ENCODE results near the gene CDK15. TPM values are rescaled to one million over a fixed set of nuclear protein-coding genes. Genes with fewer than 3 reads are reported as not detected.

Gene CDK15
- total RNA-seq, 2 experiments from 2014 or later = not detected

DNA sequence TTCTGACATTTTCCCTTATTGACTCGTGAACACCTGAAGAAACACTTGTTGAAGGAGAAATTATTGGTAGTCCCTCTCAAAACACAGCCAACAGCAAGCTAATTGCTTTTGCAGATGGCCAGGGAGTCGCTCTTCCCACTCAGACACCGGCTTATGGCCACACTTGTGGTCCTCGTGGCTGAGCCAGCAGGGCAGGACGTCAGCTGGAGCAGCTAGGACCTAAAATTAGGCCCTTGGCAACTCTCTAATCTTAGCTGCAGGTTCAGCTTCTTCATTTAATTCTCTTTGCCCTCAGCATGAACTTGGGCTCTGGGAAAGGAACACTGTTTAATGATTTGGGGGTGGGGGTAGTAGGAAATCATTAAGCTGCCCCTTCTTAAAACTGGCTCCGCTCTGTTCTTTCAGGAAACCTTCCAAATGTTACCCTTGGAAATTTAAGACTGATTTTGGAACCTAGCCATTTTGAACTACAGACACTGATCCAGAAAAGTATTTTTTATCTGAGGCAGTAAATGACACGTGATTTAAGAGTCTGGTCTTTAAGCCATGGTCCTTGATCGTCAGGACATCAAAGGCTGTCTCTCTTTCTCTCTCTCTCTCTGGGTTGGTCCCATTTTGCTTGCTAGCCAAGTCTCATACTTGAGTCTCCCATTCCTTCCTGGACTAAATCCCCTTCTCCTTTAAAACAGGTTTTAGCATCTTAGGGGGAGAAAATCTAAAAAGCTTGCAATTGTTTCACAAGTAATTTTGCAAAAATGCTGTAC, 77.5 kb downstream of the CDK15 start:
- ChIA-PET POLR2A (no interaction called here), CTCF (no interaction called here)
- Mint-ChIP-seq H3K4me1 (ENCODE audit: low read depth) (peaks cover 8% of the 10 kb centered on the region), H3K36me3 (no peaks in the 10 kb centered on the region), H3K9me3 (no peaks in the 10 kb centered on the region), H3K27ac (no peak overlapping the region), H3K4me3 (no peak overlapping the region), H3K27me3 (peaks cover 42% of the 10 kb centered on the region)
- DNase-seq = no peak
- intact Hi-C loops (cut with micrococcal nuclease) = no loop called here

DNA sequence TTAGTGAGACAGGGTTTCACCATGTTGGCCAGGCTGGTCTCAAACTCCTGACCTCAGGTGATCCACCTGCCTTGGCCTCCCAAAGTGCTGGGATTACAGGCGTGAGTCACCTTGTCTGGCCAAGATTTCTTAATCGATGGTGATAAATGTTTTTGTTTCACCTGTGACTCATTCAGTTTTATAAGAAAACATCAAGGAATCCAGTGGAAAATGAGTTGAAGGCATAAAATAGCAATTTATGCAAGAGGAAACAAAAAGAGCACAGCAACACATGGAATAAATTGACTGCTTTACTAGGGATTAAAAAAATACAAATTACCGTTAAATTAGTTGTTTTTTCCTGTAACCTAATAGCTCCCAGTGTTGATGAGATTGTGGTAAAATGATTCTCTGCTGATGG, 80.2 kb downstream of the CDK15 start:
- no peak for DNase-seq
- Mint-ChIP-seq H3K27me3 (peaks cover 39% of the 10 kb centered on the region), H3K36me3 (no peaks in the 10 kb centered on the region), H3K4me3 (no peak overlapping the region), H3K27ac (no peak overlapping the region), H3K4me1 (ENCODE audit: low read depth) (peaks cover 8% of the 10 kb centered on the region), H3K9me3 (no peaks in the 10 kb centered on the region)
- intact Hi-C loops (cut with micrococcal nuclease) = no loop called here
- ChIA-PET CTCF (no interaction called here), POLR2A (no interaction called here)

DNA sequence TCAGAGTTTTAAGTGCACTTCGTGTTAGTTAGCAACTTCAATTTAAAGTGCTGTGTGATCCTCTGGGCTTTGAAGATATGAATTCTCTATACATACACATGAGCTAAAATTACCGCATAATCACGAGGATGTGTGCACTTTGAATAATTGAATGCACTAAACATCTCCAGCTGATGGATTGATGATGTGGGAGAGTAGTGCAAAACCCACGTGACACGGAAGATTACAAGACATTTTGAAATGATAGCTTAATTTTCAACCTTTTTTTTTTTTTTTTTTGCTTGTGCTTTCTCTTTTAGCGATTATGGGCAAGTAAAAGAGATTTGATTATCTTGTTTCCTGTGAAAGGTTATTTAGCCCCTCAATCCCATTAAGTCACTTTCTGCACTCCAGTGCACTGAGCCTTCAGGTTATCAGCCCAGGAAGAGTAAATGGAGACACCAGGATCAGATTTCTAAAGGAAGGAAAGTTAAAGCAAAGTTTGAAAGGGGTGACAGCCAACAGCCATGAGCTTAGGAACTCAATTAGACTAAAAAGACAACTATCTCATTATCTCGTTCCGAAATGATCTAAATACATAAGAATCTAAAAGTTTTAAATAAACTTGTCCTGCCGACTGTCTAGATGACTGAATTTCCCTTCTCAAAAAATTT, 81.6 kb downstream of the CDK15 start:
- intact Hi-C loops (cut with micrococcal nuclease) = no loop called here
- H3K27me3 Mint-ChIP-seq = peaks cover 29% of the 10 kb centered on the region
- POLR2A ChIA-PET = interaction anchor here (0.7 kb wide), 1 partner anchor 466 kb away, joined by 3 read pairs; no protein-coding TSS in a partner anchor
- H3K36me3 Mint-ChIP-seq = no peaks in the 10 kb centered on the region
- H3K4me3 Mint-ChIP-seq = no peak overlapping the region
- CTCF ChIA-PET = interaction anchor here (2.0 kb wide), 1 partner anchor 208 kb away, joined by 4 read pairs; no protein-coding TSS in a partner anchor
- DNase-seq = no peak
- no peak overlapping the region for H3K27ac Mint-ChIP-seq
- H3K4me1 Mint-ChIP-seq (ENCODE audit: low read depth) = no peaks in the 10 kb centered on the region
- no peaks in the 10 kb centered on the region for H3K9me3 Mint-ChIP-seq

DNA sequence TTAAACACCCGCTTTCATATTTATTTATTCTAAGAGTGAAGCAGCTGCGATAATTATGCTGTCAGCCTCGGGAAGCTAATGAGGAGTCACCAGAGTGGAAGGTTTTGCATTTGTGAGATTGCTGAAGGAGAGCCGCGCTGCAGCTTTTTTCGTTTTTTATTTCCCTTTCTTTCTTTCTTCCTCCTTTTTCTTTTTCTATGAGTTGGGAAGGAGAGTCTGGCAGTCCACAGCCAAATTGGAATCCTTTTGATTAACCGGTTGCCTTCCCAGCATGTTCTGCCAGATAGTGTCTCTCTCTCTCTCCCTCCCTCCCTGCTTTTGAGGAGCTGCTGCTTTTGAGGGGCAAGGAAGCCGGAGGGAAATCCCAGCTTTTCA, 82.1 kb downstream of the CDK15 start:
- DNase-seq = no peak
- POLR2A ChIA-PET = no interaction called here
- H3K4me3 Mint-ChIP-seq = no peak overlapping the region
- H3K27ac Mint-ChIP-seq = no peak overlapping the region
- CTCF ChIA-PET = interaction anchor here (2.0 kb wide), 1 partner anchor 208 kb away, joined by 4 read pairs; no protein-coding TSS in a partner anchor
- H3K9me3 Mint-ChIP-seq = no peaks in the 10 kb centered on the region
- H3K36me3 Mint-ChIP-seq = no peaks in the 10 kb centered on the region
- no peaks in the 10 kb centered on the region for H3K4me1 Mint-ChIP-seq (ENCODE audit: low read depth)
- H3K27me3 Mint-ChIP-seq = peaks cover 29% of the 10 kb centered on the region
- intact Hi-C loops (cut with micrococcal nuclease) = no loop called here

DNA sequence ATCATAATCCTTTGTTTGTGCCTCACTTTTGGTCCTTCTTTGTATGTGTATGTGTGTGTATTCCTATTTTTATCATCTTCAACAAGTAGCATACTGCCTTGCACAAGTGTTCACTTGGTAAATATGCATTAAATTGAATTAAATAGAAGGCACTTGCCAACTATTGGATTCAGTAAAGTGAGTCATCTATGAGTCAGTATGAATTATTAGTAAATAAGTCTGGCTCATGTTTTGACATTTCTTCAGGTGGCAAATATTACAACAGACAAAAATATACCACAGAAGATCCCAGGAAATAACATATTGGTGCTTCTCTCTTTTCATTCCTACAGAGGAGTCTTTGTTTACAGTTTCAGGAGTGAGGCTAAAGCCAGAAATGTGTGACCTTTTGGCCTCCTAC, 84.1 kb downstream of the CDK15 start:
- intact Hi-C loops (cut with micrococcal nuclease) = no loop called here
- Mint-ChIP-seq H3K4me1 (ENCODE audit: low read depth) (no peaks in the 10 kb centered on the region), H3K9me3 (no peaks in the 10 kb centered on the region), H3K4me3 (no peak overlapping the region), H3K27me3 (peaks cover 29% of the 10 kb centered on the region), H3K27ac (no peak overlapping the region), H3K36me3 (no peaks in the 10 kb centered on the region)
- ChIA-PET CTCF (no interaction called here), POLR2A (no interaction called here)
- no peak for DNase-seq

DNA sequence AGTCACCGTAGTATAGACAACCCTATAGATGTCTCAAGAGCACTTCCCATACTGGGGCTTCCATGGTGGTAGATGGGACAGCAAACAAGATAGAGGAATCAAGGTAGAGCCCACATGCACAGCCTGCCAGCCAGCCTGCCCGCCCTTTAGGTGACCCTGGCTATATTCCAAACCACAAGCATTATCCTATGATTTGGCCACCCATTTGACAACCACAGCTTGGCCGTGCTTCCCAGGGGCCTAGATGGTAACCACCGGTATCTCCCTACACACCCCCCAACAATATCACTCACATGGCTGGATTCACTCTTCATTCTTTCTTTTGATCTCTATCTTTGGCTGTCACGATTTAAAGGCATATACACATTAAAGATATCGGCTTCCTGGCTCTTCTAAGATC, 85.3 kb downstream of the CDK15 start:
- POLR2A ChIA-PET = no interaction called here

DNA sequence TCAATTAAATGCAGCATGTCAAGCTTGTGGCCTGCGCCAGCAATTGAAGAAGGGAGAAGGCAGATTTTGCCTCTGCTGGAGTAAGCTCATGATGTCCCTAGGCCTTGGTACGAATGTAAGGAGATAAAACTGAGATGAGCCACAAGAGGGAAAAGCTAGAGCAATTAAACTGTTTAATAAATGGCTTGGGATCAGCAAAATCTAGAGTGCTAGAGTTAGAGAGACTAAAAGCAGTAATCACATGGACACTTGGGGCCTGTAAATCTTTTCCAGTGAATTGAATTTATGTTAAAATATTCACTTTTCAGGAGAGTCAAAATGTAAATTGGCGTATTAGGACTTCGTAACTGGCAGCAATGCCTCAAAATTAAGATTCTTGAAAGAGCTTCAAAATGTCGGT, 86.2 kb downstream of the CDK15 start:
- Mint-ChIP-seq H3K4me3 (no peak overlapping the region), H3K27ac (no peak overlapping the region), H3K27me3 (peaks cover 26% of the 10 kb centered on the region), H3K9me3 (no peaks in the 10 kb centered on the region), H3K4me1 (ENCODE audit: low read depth) (no peaks in the 10 kb centered on the region), H3K36me3 (no peaks in the 10 kb centered on the region)
- no peak for DNase-seq
- intact Hi-C loops (cut with micrococcal nuclease) = no loop called here
- ChIA-PET CTCF (interaction anchor here (1.1 to 1.4 kb wide), 2 partner anchors 11 to 32 kb away, joined by 4 to 5 read pairs; no protein-coding TSS in a partner anchor), POLR2A (no interaction called here)

More for the DNA sequence above, 85.3 kb downstream of the CDK15 start:
- intact Hi-C loops (cut with micrococcal nuclease) = no loop called here
- Mint-ChIP-seq H3K4me3 (no peak overlapping the region), H3K36me3 (no peaks in the 10 kb centered on the region), H3K27ac (no peak overlapping the region), H3K27me3 (peaks cover 27% of the 10 kb centered on the region), H3K4me1 (ENCODE audit: low read depth) (no peaks in the 10 kb centered on the region), H3K9me3 (no peaks in the 10 kb centered on the region)
- CTCF ChIA-PET = no interaction called here
- no peak for DNase-seq

DNA sequence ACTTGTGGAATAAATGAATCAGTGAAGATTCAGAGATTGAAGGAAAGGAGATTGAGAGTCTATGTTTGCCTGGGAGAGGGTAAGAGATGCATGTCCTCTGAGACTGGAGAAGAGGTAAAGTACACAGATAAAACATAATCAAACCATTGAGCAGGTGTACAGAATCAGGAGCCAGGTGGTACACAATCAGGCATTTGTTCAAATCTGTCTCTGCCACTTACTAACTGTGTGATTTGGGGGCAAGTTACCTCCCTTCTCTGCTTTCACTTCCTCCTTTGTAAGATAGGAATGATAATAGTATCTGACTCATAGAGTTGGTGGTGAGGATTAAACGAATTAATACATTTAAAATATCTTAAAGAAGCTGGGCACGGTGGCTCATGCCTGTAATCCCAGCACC, 94.0 kb downstream of the CDK15 start:
- intact Hi-C loops (cut with micrococcal nuclease) = no loop called here
- CTCF ChIA-PET = no interaction called here
- peaks cover 21% of the 10 kb centered on the region for H3K27me3 Mint-ChIP-seq
- H3K4me1 Mint-ChIP-seq (ENCODE audit: low read depth) = peaks cover 5% of the 10 kb centered on the region
- no peak for DNase-seq
- no peaks in the 10 kb centered on the region for H3K36me3 Mint-ChIP-seq
- H3K4me3 Mint-ChIP-seq = no peak overlapping the region
- POLR2A ChIA-PET = no interaction called here
- H3K27ac Mint-ChIP-seq = no peak overlapping the region
- H3K9me3 Mint-ChIP-seq = no peaks in the 10 kb centered on the region

DNA sequence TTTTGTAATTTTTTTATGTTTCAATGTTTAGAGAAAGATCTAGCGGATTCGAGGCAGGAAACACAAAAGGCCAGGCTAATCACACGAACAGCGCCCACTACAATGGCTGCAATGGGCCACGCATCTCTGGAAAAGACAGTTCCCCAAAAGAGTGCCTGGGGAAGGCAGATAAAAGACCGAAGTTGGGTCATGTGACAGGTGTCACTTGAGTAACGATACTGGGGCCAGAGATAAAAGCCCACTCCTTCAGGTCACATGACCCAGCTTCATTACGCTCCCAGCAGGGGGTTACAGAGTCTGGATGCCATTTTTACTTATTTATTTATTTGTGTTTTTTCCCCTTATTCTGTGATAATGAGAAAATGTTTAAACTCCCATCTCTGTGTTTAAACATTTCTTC, 95.4 kb downstream of the CDK15 start:
- no peak overlapping the region for H3K27ac Mint-ChIP-seq
- intact Hi-C loops (cut with micrococcal nuclease) = no loop called here
- ChIA-PET POLR2A (no interaction called here), CTCF (no interaction called here)
- H3K4me3 Mint-ChIP-seq = peak overlapping the region; percentile 45
- H3K36me3 Mint-ChIP-seq = no peaks in the 10 kb centered on the region
- DNase-seq = no peak
- H3K9me3 Mint-ChIP-seq = no peaks in the 10 kb centered on the region
- H3K4me1 Mint-ChIP-seq (ENCODE audit: low read depth) = peaks cover 5% of the 10 kb centered on the region
- peaks cover 27% of the 10 kb centered on the region for H3K27me3 Mint-ChIP-seq

DNA sequence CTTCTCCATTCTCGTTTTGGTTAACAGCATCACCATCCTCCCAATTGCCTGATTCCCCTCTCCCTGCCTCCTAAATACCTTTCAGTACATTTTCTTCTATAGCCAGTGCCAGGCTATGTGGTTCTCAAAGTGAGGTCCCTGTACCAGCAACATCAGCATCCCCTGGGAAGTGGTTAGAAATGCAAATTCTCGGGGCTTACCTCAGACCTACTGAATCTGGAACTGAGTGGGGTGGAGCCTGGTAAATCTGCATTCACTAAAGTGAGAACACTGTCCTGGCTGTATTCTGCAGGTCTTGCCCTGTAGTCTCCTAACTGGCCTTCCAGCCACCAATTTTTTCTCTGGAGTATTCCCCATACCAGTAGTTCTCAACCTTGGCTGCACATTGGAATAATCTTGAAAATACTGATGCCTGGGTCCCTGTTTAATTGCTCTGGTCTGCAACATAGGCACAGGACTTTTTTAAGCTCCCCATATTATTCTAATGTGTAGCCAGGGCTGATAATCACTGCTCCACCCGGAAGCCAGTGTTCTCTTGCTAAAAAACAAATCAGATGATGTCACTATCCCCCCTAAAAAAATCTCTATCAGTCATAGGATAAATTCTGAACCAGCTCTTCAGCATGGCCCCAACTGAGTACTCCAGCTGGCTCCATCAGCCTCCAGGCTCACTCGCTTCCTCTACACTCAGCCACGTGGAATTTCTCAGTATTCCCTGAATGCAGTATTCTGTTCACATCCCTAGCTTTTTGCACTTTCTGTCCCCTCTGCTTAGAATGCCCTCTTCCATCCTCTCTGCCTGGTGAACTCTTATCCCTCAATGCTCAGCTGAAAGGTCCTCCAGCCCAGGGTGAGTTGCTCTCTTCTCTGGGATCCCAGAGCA, 98.4 kb downstream of the CDK15 start:
- H3K36me3 Mint-ChIP-seq = no peaks in the 10 kb centered on the region
- H3K4me1 Mint-ChIP-seq (ENCODE audit: low read depth) = peaks cover 8% of the 10 kb centered on the region
- H3K9me3 Mint-ChIP-seq = no peaks in the 10 kb centered on the region
- no peak for DNase-seq
- no peak overlapping the region for H3K27ac Mint-ChIP-seq
- peaks cover 17% of the 10 kb centered on the region for H3K27me3 Mint-ChIP-seq
- CTCF ChIA-PET = interaction anchor here (0.6 kb wide), 1 partner anchor 387 kb away, joined by 3 read pairs; no protein-coding TSS in a partner anchor
- H3K4me3 Mint-ChIP-seq = no peak overlapping the region
- intact Hi-C loops (cut with micrococcal nuclease) = no loop called here
- POLR2A ChIA-PET = no interaction called here

DNA sequence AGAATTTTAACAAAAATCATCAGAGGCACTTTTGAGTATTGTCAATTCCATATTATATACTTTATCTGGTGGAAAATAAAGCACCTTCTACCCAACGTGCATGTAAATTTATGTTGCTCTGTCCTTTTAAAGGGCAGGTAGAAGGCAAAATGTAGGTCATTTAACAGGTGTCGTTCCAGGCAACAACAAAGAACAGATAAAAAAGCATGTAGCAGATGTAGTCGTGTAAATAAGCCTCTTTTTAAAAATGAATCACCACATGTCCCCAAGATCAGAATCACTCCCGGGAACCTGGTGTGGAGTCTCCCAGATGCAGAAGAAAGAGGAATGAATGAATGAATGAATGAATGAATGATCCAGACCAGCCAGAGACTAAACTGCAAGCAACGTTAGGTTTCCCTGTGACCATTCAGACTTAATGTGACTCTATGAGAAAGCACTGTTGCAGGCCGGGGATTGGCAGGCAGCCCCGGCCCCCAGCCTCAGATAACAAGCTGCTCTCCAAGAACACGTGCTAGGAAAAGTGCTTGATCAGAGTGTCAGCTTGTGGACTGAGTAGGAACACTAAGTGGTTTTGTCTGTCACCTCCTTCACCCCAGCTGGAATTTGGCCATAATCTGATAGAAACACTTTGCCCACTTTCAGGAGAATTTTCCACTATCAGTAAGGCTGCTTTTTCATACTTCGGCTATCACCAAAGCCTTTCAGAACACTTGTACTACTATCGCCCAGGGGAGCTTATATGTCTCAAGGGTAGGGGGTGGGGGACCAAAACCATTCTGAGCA, 100.6 kb downstream of the CDK15 start:
- intact Hi-C loops (cut with micrococcal nuclease) = no loop called here
- DNase-seq = no peak
- Mint-ChIP-seq H3K36me3 (no peaks in the 10 kb centered on the region), H3K4me3 (no peak overlapping the region), H3K27ac (no peak overlapping the region), H3K9me3 (no peaks in the 10 kb centered on the region), H3K27me3 (peaks cover 17% of the 10 kb centered on the region), H3K4me1 (ENCODE audit: low read depth) (peaks cover 7% of the 10 kb centered on the region)
- ChIA-PET POLR2A (no interaction called here), CTCF (no interaction called here)

DNA sequence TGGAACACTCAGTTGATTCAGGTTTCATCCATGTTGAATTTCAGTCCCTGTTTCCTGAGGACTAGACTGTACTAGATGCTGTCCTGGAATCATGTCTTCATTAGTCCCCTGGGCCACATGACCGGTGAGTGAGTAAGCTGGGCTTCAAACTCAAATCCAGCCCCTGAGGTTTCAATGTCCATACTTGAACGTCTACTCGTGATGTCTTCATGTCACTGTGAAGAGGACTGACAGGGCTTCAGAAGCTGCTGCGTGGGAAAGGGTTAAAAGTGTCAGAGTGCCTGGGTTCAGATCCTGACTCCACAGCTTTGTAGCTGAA, 101.2 kb downstream of the CDK15 start:
- POLR2A ChIA-PET = no interaction called here
- peaks cover 7% of the 10 kb centered on the region for H3K4me1 Mint-ChIP-seq (ENCODE audit: low read depth)
- H3K27ac Mint-ChIP-seq = no peak overlapping the region
- intact Hi-C loops (cut with micrococcal nuclease) = no loop called here
- H3K36me3 Mint-ChIP-seq = no peaks in the 10 kb centered on the region
- CTCF ChIA-PET = no interaction called here
- no peak overlapping the region for H3K4me3 Mint-ChIP-seq
- peaks cover 13% of the 10 kb centered on the region for H3K27me3 Mint-ChIP-seq
- no peaks in the 10 kb centered on the region for H3K9me3 Mint-ChIP-seq
- DNase-seq = no peak

Data from activated CD4-positive, alpha-beta memory T cell treated with anti-CD3 and anti-CD28 coated beads for 36 hours (primary cell).